Loucy (cell line): ENCODE measurements around the gene MAP3K10.

Experiments
- CTCF ChIP-seq: fragments of 200-600 bp; sonication (generic); conservative IDR thresholded peaks from 2 replicates; pipeline ENCODE4 v1.5.1; 2014; ENCODE audit warnings: mild to moderate bottlenecking, antibody characterized with exemption, low read length
- EZH2phosphoT487 ChIP-seq: fragments of 200-600 bp; IDR thresholded peaks from 2 replicates; pipeline ENCODE4 v1.6.1; 2018; ENCODE audit warnings: antibody characterized with exemption, mild to moderate bottlenecking, moderate library complexity, borderline replicate concordance

- TF ChIP-seq CTCF (no peak), EZH2phosphoT487 (no peak)
Measured at GRCh38 chr19:40241809-40242384, 50.7 kb downstream of the MAP3K10 start.
